HL-60 (cell line): Measurements from ENCODE around the gene VASP.

Experiments used
- DNase-seq, 2 experiments: peaks; one replicate each; pipeline ENCODE4 v3.0.0-alpha.2; 2010 to 2020; ENCODE audit warnings: low read depth in 1 of 2, low spot score in 1 of 2
- H3K27ac ChIP-seq: fragments of 250-450 bp; sonication (Bioruptor Pico); replicated peaks from 2 replicates; pipeline ENCODE4 v1.5.1; 2020; ENCODE audit warnings: mild to moderate bottlenecking, moderate library complexity
- H3K27me3 ChIP-seq: fragments of 250-450 bp; sonication (Bioruptor Pico); 2 replicates; pipeline ENCODE4 v1.5.1; 2021; ENCODE audit warnings: mild to moderate bottlenecking, moderate library complexity; ENCODE audit not compliant: insufficient read depth, poor library complexity, severe bottlenecking
- H3K4me3 ChIP-seq: replicated peaks from 2 replicates; pipeline ENCODE4 v1.5.1; 2011; ENCODE audit warnings: mild to moderate bottlenecking, control low read depth, low read length; ENCODE audit not compliant: insufficient read depth
- GABPA ChIP-seq: IDR thresholded peaks from 2 replicates; pipeline ENCODE4 v1.6.1; 2012; ENCODE audit warnings: low read depth
- POLR2AphosphoS5 ChIP-seq: IDR thresholded peaks from 2 replicates; pipeline ENCODE4 v1.6.1; 2012; ENCODE audit warnings: low read depth
- SPI1 ChIP-seq: IDR thresholded peaks from 2 replicates; pipeline ENCODE4 v1.6.1; 2012; ENCODE audit warnings: low read depth, mild to moderate bottlenecking, borderline replicate concordance
- TF ChIP-seq, protein P1 (sequence below): IDR thresholded peaks from 2 replicates; pipeline ENCODE4 v1.6.1; 2012; ENCODE audit warnings: low read depth; ENCODE audit not compliant: insufficient replicate concordance
- TF ChIP-seq, protein P2 (sequence below): IDR thresholded peaks from one replicate; pipeline ENCODE4 v1.5.1; 2011; ENCODE audit warnings: low read length, control low read depth, inconsistent platforms; ENCODE audit not compliant: insufficient read depth

The VASP gene

DNA sequence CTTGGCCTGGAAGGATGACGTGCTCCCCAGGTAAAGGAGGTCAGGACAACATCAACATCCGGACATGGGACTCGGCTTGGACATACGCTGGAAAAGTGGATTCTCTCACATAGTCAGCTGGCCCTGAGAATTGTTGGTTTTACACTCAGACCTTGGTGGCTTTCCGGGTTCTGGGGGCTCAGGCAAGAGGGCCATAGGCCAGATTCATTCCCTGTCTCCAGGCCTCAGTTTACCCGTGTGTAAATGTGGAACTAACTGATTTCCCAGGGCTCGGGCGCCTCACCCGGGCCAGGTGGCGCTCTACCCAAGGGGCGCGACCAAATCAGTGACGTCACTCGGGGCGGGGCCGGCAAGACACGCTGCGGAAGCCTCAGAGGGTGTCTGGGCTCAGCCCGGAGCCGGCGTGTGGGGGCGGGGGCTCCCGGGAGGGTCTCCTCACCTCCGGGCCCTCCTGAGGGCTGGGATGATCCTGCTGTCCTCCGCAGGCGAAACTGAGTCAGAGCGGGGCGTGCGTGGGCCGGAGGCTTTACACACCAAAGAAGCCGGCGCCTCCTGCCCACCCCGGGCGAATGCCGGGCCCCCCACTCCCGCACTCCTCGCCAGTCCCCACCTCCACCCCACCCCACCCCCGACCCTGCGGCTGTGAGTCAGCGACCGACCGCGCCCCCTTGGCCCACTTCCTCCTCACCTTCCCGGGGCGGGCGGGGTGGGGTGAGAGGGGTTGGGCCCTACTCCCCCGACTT lies 862 bp upstream of the VASP start:
- peak; percentile 87 to 95 for DNase-seq
- Histone ChIP-seq H3K27ac (peak overlapping the region; percentile 88), H3K4me3 (peak overlapping the region; percentile 96), H3K27me3 (no peaks in the 10 kb centered on the region)
- TF ChIP-seq SPI1: peak; percentile 59; the same call in 1 of the 2 replicates
- TF ChIP-seq, protein P1, sequence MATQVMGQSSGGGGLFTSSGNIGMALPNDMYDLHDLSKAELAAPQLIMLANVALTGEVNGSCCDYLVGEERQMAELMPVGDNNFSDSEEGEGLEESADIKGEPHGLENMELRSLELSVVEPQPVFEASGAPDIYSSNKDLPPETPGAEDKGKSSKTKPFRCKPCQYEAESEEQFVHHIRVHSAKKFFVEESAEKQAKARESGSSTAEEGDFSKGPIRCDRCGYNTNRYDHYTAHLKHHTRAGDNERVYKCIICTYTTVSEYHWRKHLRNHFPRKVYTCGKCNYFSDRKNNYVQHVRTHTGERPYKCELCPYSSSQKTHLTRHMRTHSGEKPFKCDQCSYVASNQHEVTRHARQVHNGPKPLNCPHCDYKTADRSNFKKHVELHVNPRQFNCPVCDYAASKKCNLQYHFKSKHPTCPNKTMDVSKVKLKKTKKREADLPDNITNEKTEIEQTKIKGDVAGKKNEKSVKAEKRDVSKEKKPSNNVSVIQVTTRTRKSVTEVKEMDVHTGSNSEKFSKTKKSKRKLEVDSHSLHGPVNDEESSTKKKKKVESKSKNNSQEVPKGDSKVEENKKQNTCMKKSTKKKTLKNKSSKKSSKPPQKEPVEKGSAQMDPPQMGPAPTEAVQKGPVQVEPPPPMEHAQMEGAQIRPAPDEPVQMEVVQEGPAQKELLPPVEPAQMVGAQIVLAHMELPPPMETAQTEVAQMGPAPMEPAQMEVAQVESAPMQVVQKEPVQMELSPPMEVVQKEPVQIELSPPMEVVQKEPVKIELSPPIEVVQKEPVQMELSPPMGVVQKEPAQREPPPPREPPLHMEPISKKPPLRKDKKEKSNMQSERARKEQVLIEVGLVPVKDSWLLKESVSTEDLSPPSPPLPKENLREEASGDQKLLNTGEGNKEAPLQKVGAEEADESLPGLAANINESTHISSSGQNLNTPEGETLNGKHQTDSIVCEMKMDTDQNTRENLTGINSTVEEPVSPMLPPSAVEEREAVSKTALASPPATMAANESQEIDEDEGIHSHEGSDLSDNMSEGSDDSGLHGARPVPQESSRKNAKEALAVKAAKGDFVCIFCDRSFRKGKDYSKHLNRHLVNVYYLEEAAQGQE: no peak
- TF ChIP-seq, protein P2, sequence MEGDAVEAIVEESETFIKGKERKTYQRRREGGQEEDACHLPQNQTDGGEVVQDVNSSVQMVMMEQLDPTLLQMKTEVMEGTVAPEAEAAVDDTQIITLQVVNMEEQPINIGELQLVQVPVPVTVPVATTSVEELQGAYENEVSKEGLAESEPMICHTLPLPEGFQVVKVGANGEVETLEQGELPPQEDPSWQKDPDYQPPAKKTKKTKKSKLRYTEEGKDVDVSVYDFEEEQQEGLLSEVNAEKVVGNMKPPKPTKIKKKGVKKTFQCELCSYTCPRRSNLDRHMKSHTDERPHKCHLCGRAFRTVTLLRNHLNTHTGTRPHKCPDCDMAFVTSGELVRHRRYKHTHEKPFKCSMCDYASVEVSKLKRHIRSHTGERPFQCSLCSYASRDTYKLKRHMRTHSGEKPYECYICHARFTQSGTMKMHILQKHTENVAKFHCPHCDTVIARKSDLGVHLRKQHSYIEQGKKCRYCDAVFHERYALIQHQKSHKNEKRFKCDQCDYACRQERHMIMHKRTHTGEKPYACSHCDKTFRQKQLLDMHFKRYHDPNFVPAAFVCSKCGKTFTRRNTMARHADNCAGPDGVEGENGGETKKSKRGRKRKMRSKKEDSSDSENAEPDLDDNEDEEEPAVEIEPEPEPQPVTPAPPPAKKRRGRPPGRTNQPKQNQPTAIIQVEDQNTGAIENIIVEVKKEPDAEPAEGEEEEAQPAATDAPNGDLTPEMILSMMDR: peak; percentile 34

DNA sequence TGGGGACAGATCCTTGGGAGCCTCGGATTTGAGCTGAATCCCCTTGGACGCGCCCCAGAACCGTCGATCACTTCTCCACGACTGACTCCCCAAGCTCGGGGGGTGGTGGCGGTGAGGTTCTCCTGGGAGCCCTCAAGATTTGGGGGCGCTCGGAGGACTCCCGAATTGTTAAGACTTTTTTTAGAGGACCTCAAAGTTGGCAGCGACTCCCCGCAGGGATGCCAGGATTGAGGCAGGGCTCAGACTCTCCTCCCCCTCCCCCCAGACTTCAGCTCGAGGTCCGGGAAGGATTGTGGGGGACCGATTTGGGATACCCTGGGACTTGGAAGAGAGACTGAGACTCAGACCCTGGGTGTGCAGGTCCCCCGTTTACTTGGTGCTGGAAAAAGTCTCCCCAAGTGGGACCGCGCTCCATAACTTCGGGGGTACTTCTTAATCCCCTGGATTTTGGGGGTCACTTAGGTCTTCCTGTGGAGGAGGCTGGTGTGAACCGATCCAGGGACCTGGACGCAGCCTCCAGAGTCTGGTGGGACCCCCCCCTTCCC lies 665 bp downstream of the VASP start:
- no peak for TF ChIP-seq POLR2AphosphoS5
- TF ChIP-seq GABPA: no peak
- TF ChIP-seq SPI1: no peak
- TF ChIP-seq, protein P2: no peak
- TF ChIP-seq, protein P1: no peak
- DNase-seq: no peak
- H3K27me3 ChIP-seq: no peaks in the 10 kb centered on the region
- H3K4me3 ChIP-seq: peak overlapping the region; percentile 96
- H3K27ac ChIP-seq: peak overlapping the region; percentile 88

DNA sequence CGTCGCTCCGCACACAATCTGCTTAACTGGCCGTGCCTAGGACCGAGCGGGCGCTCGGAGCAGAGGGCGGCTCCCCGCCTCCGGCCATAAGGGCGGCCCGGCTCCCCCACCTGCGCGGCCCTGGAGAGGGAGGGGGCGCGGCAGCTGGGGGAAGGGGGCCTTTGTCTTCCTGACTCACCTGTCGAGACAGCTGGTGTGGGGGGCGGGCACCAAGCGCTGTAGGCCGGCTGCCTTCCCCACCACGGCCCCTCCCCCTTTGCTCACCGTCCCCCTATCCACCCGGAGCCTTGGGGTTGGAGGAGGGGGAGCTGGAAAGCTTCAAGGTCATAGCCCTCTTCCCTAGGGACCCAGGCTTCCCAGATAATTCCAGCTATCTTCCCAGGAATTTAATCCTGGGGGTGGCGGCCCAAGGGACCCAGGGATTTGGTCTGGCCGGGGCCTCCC lies 1.2 kb downstream of the VASP start:
- DNase-seq: no peak
- Histone ChIP-seq H3K27ac (peak overlapping the region; percentile 88), H3K4me3 (peak overlapping the region; percentile 96), H3K27me3 (no peaks in the 10 kb centered on the region)
- TF ChIP-seq, protein P2: no peak
- TF ChIP-seq, protein P1: no peak
- TF ChIP-seq POLR2AphosphoS5 (no peak), GABPA (no peak), SPI1 (no peak)
